GDM1 (cell line): ENCODE results near the gene CMIP.

Source experiments
- DNase-seq: peaks from one replicate; lab custom pipeline; 2025; lab: John Stamatoyannopoulos, UW

Gene CMIP

DNA sequence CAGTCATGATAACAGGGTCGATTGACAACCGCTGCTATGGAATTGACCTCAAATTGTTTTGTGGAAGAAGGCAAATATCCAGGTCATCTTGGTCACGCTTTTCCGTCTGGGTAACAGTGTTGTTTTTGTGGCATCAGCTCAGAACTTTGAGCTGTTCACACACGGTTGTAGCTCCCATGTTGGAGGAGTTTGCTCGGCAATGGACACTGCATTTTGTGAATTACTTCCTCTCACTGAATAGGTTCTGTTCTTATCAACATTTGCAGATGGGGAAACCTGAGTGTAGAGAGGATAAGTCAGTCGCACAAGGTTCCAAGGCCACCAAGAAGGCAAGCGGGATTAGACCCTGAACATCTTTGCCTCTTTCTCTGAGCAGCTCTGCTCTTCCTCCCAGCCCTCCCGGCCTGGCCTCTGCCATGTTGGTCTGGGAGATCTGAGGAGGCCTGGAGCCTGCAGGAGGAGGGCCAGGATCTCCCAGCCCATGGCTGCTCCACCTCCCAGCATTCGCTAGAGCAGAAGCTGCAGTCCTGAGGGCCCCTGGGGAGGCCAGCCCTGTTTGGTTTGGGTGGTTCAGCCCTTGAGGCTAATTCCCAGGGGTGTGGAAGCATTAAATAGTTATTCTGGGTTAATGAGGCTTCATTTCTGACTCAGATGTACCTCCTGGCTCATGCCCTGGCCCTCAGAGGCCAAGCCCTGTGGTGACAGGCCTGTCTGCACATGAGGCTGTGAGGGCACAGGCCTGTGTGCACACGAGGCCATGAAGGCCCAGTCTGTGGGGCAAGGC is 180.3 kb downstream of the CMIP start:
- DNase-seq: no peak

DNA sequence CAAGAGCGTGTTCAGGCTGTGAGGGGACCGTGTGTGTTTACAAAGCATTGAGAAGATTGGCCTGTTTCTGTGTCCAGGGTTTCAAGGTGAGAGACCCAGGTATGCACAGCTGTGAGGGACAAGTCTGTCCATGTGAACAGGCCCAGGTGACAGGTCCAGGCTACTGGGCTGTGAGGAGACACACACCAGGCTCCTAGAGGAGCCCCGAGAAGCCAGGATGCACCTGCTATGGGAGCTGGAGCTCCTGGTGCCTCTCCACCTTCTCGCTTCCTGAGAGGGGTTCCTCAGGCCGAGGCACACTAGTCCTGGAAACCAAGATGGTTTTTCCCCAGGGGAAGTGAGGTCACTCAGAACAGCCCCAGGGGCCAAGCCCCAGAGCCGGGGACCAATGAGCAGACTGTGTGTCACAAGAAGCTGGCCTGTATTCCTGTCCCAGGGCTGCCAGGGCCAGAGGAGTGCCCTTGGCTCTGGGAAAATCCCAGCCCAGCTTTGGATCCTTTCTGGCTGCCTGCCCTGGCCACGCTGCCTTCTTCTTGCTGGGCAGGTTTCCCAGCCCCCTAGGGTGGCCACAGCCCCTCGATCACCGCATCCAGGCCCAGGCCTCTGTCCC is 181.0 kb downstream of the CMIP start:
- no peak for DNase-seq

DNA sequence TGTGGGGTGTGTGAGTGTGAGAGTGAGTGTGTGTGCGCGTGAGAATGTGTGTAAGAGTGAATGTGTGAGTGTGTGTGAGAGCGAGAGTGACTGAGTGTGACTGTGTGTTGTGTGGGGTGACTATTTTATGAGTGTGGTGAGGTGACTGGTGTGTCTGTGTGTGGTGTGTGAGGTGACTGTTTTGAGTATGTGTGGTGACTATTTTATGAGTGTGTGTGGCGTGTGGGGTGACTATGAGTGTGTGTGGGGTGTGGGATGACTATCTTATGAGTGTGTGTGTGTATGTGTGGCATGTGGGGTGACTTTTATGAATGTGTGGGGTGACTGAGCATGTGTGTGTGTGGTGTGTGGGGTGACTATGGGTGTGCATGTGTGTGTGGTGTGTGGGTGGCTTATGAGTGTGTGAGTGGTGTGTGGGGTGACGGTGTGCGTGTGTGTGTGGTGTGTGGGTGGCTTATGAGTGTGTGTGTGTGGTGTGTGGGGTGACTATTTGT is 181.6 kb downstream of the CMIP start:
- no peak for DNase-seq

DNA sequence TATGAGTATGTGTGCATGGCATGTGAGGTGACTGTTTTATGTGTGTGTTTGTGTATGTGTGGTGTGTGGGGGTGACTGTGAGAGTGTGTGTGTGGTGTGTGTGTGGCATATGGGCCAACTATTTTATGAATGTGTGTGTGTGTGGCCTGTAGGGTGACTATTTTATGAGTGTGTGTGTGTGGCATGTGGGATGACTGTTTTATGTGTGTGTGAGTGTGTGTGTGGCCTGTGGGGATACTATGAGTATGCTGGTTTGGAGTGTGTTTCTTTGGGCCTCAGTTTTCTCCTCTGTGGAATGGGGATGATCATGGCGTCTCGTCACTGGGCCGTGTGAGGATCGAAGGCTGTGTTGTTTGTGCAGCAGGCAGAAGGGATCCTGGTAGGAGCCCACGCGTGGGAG is 182.4 kb downstream of the CMIP start:
- no peak for DNase-seq

DNA sequence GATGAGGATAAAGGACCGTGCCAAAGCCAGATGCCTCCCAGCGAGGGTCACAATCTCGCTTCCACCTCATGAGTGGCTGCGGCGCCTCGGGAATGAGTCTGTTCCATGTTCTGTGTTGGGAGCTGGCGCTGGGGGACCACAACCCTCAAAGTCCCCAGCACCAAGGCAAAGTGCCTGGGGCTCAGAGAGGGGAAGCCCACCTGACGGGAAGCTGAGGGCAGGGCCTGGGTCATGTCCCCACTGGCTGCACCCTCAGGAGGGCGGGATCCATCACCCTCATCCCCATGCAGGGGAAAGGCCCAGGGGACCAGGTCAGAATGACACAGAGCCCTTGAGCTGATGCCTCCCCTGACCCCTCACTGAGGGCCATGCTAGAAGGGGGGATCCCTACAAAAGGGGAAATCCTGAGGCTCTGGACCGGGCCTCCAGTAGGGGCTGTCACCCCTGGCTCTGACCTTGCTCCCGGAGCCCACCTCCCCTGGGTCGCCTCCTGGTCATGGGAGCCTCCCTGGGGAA is 183.2 kb downstream of the CMIP start:
- no peak for DNase-seq

DNA sequence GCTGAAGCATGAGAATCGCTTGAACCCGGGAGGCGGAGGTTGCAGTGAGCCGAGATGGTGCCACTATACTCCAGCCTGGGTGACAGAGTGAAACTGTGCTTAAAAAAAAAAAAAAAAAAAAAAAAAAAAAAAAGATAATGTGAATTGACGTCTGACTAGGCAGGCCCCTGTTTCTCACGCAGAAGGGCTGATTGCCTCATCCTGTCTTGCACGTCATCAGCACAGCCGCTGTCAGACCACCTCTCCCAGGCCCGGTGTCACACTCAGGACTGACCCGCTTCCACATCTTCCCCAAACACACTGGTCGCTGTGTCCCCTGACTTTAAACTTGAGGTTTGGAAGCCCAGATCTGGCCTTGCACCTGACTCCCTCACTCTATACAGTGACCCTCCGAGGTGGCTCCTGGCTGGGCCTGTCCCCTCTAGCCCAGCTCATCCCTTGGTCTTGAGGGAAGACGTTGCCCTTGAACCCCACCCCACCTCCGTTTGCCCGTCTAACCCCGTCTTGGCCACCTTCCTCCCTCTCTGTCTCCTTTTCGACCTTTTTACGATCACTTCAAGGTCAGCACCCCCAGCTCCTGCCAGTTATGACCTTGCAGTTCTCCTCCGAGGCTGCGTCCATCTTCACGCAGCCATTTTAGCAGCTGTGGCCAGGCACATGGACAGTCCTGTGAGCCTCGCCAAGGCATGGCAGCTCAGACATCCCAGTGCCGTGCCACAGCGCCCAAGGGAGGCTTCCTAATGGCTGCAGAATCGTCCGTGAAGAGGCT is 184.6 kb downstream of the CMIP start:
- no peak for DNase-seq

DNA sequence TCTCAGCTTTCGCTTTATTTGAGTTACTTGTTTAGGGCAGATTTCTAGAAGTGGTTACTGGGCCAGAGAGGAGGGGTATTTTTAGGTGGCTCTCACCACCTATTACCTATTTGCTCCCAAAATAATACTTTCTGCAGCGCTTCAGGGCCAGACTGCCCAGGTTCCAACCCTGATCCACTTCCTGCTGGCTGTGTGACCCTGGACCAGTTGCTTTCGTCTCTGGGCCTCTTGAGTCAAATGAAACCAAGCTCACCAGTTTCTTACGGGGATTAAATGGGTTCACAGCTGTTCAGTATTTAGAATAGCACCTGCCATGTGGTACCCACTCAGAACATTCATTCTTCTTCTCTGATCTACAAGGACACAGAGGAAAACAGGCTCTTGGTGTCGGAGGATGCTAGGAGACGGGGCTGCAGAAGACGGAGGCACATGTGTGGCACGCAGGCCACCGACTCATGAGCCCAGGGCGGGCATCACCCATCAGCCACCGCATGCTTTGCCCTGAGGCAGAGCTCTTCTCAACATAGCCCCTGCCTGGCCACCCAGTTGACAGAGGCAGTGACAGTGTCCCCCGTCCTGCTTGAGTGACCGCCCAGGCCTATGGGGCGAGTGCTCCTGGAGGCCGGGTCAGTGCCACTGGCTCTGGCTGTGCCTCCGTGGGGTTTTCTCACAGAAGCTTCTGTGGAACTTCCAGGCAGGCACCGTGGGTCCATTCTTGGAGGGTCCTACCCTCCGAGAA is 185.5 kb downstream of the CMIP start:
- DNase-seq: no peak

DNA sequence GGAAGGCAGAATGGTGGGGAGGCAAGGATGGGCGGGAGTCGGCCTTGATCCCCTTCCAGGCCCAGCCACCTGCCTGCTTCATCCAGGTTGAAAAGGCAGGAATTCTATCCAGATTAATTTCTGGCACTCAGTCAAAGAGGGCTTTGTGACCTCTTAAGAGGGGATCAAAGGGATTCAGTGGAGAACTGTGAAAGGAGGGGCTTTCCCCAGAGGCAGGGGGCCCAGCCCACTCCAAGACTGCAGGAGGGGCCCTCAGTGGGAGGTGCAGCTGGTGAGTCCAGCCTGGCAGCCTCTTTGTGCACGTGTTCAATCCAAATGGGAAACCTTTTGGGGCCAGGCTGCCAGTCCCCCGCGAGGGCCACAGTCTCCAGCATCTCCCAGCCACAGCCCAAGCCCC is 186.0 kb downstream of the CMIP start:
- no peak for DNase-seq

DNA sequence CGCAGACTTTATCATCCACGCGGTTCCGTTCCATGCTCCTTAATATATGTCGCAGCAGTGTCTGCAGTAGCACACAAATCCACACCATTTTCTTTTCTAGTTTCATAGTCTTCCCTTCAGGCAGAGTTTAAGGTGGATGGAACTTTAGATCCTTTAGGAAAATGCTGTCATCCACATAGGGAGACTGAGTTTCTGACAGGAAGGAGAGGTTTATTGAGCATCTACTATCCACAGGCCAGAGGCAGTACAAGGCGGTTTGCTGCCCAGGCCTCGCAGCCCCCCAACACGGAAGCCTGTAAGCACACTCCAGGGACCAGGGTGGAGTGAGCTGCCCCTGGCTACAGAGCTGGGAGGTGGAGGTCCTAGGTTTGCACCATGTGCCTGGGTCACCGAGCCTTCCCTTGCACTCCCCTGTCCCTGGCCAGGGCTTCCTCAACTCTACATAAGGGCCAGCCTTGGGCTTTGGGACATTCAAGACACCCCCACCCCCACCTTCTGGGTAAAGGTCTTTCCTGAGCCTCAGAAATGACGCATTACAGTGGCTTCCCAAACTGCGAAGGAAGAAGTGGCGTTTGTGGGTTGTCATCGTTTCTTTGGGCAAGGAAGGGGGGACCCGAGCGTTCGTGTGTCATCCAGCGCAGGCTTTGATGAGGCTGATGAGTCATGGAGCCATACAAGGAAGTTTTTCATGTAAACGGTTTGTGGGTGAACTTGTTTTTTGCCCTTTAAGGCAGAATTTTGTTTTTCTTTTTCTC is 188.0 kb downstream of the CMIP start:
- peak; percentile 67 for DNase-seq

DNA sequence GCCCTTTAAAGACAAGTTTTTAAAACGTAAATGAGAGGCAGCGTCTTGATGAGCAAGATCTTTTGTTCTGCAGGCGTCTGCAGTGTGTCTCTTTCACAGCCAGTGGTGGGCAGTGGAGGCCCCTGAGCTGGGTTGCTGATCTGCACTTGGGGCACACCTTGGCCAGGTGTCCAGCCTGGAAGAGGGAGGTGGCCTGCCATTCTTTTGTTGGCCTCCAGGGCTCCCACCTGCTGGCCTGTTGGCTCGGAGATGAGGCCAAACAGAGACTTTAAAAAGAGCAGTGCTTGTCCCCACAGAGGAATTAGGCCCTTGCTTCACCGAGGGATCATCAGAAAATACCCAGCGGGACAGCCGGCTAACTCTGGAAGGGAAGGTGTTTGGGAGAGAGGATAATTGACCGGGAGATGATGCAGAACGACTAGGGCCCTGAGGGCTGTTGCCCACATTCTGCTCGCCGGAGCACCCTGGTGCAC is 188.6 kb downstream of the CMIP start:
- no peak for DNase-seq

DNA sequence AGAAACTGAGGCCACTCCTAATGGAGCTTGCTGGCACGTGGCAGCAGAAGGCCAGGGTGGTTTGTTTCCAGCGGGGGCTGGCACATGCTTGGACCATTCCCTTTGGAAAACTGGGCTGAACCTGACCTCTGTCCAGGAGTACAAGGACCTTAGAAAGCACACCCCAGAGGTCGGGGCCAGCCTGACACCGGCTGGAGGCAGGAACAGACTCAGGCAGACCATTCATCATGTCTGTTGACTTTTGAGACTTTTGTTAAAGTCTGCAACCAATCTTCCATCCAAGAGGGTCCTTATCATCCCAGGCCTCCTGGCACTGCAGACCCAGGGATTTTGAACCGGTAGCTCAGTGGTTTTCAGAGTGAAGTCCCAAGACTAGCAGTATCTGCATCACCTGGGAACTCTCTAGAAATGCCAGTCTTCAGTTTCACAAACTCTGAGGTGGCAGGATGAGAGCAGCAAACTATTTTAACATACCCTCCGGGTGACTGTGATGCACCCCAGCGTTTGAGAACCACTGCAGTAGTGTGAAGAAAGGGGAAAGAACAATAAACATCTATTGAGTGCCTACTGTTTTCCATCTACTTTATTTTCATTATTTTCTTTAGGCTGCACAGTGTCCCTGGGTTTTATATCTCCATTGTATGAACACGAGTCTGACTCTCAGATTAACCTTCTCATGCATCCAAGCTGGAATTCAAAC is 189.2 kb downstream of the CMIP start:
- DNase-seq: no peak

DNA sequence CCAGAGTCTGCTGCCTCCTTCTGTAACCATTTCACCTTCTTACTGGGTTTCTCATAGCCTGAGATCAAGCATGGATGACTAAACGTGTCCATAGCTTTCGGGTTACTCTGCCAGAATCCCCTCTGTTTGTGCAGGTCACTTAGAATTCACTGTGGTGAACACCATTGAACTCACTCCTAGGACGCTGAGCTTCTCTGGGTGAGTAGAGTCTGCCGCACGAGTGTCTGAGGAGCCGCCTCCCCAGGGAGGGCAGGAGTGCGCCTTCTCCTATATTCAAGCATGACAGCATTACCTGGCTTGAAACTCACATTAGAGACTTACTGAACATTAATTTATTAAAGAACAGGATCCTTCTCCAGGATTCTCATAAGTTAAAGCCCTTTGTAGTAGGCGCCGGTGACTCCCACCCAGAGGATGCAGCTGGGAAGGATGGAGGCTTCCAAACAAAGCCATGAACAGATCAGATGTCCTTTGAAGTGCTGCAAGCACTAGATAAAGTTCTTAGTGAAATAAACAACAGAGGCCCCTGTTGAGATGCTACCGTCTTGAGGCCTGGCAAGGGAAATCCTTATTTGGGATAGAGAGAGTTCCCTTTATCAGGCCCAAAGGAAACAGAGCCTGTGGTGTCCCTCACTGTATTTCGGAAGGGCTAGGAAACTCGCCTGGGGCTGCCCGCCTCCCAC is 189.9 kb downstream of the CMIP start:
- DNase-seq: peak; percentile 49

DNA sequence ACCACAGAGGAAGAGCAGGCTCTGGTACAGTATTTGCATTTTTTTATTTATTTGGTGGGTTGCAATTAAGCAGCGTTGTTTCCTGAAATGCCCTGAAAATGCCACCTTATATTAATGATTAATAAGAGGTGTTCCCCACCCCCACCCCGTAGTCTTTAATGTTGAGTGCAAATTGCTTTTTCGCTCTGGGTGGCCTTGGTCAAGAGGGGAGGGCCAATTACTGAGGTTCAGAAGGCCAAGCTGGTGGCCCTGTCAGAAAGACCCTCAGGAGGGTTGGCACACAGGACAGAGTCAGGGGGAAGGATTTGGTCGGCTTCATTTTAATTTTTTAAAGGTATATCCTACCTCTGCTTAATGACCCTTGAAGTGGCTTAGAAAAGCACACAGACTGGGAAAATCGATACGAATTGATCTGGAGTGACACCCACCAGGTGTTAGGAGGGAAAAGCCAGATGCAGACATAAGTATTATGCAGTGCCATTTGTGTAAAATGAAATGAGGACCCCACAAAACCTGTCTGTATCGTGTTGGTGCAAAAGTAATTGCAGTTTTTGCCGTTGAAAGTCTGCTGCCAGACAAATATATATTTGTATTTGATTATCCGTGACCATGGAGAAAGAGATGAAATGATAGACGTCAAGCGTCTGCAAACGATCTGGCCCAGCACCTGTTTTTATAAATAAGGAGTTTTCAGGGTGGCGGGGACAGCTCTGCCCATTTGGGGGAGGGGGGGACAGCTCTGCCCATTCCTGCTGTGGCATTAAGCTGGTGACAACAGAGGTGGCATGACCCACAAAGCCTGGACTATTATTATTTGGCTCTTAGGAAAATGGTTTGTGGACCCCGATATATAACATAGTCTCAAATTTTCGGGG is 190.7 kb downstream of the CMIP start:
- DNase-seq: no peak

DNA sequence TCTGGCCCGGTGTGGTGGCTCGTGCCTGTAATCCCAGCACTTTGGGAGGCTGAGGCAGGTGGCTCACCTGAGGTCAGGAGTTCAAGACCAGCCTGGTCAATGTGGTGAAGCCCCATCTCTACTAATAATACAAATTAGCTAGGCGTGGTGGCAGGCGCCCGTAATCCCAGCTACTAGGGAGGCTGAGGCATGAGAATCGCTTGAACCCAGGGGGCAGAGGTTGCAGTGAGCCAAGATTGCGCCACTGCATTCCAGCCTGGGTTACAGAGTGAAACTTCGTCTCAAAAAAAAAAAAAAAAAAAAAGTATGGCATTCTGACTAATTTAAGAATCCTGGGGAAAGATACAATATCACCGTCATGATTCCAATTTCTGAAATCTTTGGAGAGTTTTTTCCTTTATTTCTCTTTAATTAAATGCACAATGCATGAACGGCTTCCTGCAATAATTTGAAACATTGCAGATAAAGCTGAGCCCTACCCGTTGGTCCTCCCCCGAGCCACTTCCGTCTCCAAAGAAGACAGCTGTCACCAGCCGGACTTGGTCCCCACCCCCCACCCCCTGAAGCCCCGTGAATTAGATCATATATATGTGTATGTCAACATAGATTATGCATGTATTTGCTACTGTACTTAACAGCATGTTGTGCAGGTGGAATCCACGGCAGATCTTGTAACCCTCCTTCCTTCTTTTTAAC is 191.8 kb downstream of the CMIP start:
- DNase-seq: no peak

DNA sequence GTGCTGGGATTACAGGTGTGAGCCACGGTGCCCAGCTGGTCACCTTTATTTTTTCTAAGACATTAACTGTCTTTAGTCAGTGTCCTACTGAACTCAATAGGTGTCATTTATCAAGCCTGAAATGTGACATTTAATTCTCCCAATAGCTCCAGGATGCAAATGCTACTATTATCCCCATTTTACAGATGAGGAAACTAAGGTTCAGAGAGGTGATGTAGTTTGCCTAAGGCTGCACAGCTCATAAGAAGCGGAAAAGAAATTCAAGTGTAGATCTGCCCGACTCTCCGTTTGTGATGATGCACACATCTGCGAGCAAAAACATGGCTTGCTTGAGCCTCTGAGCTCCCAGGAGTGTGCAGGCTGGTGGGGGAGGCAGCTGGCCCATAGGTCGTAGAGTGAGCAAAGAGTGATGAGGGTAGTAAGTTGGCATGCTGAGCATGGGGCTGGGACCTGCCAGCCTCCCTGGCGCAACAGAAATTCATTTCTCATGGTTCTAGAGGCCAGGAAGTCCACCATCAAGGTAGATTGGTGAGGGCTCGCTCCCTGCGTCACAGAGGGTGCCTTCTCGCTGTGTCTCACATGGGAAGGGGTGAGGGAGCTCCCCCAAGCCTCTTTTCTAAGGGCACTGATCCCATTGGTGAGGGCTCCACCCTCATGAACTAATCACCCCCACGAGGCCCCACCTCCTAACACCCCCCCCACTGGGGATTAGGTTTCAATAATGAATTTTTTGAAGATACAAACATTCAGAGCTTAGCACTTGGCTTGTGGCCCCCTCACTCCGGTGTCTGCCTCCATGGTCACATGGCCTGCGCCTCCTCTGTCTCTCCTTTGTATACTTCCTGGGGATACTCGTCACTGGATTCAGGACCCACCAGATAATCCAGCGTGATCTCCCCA is 193.0 kb downstream of the CMIP start:
- no peak for DNase-seq

DNA sequence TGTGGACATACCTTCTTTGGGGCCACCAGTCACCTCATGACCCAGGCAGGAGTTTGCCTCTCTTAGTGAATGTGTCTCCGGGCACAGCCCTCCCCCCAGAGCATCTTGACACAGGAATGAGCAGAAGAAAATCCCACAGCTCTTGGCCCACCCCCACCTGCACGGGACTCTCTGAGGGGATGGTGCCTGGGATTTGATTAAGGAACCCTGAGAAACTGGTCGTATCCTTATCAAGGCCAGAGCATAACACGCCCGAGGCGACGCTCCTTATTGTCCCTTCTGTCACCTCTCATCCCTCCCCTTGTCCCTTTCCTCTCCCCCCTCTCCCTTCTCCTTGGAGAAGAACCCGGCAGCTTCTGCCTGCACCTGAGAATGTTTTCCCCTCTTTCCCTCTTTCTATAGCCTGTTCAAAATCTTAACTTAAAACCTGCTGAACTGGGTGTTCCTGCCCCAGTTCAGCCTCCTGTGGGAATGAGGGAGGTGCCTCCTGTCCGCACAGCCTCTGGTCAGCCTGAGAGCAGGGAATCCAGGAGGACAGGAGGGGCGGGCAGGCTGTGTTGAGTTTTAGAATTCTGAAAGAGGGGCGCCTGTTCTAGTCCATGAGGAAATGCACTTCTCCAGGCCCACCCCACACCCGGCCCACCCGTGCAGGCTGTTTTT is 193.8 kb downstream of the CMIP start:
- DNase-seq: no peak

DNA sequence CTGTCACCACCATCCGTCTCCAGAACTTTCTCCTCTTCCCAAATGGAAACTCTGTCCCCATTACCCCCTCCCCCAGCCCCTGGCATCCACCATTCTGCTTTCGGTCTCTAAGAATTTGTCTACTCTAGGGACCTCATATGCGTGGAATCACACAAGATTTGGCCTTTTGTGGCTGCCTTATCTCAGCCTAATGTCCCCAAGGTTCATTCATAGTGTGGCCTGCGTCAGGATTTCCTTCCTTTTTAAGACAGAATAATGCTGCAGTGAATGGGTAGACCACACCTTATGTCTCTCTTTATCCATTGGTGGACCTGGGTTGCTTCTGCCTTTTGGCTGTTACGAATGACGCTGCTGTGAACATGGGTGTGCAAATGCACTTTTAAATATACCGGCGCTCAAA is 194.7 kb downstream of the CMIP start:
- DNase-seq: no peak
